Stimulated activated CD4-positive, alpha-beta T cell treated with anti-CD3 and anti-CD28 coated beads, Interleukin-1b, Interleukin-23, amount 100 ng/mL, for 4 hours (primary cell): ENCODE data around the gene BEST3.

Experiments used
- DNase-seq, 2 donors: peaks; one replicate each; pipeline ENCODE4 v3.0.0-alpha.2; 2020; ENCODE audit warnings: low read depth in 2 of 2

The BEST3 gene

DNA sequence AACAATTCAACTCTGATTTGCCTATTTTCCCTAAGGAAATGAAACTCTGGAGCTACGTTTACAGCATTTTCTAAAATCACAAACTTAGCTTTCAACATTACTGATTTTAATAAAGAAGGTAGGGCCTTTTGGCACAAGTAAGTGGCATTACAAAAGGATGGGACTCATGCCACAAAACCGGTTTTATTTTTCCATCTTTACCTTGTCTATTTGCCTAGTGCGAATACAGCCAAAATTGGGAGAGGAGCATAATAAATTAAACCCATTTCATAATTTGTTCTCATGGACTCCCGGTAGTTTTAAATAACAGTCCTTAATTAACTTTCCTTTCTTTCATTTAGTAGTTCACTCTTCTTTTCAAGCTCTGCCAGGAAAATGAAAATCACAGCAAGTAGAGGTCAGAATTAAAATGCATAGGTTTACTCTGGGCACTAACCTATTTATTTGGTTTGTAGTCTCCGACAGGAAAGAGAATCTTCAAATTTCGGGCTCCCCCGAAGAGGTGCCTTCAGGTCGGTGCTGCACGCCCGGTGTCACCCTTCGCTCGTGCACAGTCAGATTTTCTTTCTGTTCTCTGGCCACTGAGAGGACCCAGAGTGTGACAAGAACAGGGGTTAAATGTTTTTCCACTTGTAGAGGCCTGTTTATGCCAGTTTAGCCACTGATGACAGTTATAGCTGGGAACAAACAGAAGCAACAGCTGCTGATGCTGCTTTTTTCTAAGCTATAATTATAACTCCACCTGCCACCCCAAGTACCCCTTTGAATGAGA lies at the start of gene BEST3:
TSS of gene BEST3 (minus strand) at position 535 of the 772 bp plus-strand sequence. CDS start 1,505 bp downstream, outside the sequence.
- no peak for DNase-seq

GRCh38 chr12:69744109-69744508 lies 45.0 kb upstream of the BEST3 start:
- DNase-seq, result no peak

DNA sequence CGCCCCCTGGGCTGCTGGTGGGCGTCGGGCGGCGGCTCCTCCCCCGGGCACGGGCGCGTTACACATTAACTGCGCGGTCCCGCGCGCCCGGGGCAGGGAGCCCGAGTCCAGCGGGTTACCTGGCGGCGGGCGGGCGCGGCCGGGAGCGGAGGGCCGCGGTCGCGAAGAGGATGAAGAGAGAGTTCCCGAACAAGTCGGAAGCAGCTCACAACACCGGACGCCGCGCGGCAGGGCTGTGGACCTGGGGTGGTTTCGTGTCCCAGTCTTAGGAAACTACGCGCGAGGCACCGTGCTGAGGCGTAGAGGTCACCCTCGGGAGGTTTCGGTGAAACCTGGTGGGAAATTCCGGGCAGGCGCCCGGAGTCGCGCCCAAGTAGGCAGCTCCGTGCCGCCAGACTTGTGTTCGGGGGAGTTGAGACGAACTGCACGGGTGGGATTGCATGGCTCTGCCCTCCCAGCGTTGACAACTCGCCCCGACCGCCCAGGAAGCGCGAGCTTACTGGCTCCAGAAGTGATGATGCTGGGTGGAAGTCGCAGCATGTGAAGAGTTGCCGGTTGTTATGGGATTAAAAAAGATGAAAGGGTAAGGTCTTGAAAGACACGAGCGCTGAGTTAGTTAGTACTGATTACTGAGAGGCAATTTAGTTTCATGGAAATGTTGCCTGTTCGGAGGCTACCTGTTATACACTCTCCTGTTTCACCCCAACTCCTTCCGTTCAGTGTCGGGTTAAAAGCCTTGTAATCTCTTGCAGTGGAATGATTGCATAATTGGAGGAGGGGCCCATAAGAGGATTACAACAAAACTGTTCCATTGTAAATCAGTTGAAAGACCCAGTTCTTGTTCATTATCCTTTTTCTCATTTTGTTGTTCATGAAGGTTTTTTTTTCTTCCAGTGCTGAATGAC lies 40.4 kb upstream of the BEST3 start:
- peak; percentile 27 to 32 for DNase-seq

GRCh38 chr12:69738351-69739286 lies 39.5 kb upstream of the BEST3 start, which contains the start of gene RAB3IP:
RAB3IP (plus strand) TSS chr12:69738860; CDS start chr12:69755409, 16,549 bp downstream.
- peak; percentile 93 to 97 for DNase-seq

GRCh38 chr12:69733638-69734037 lies 34.5 kb upstream of the BEST3 start:
- no peak for DNase-seq

GRCh38 chr12:69732088-69732487 lies 33.0 kb upstream of the BEST3 start:
- DNase-seq, result no peak

DNA sequence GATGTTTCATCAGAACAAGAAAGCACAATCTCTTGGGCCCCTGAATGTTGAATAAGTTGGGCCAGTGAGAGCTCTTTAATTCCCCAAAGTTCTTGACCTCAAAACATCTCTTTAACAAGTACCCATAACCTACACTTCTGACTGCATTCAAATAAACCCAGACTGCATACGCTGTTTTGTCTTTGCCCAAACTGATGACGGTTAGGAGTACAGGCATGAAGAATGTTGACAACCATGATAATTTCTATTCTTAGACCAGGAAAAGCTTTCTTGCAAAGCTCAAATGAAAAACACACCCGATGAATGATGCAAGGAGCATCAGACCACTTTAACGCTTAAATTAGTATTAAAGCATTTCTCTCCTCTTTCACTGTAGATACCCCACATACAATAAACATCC lies 27.8 kb upstream of the BEST3 start:
- DNase-seq, result no peak

- DNase-seq, result no peak
Measured at GRCh38 chr12:69720750-69721149, 21.6 kb upstream of the BEST3 start.

- no peak for DNase-seq
Measured at GRCh38 chr12:69719336-69720316, 20.5 kb upstream of the BEST3 start.

DNA sequence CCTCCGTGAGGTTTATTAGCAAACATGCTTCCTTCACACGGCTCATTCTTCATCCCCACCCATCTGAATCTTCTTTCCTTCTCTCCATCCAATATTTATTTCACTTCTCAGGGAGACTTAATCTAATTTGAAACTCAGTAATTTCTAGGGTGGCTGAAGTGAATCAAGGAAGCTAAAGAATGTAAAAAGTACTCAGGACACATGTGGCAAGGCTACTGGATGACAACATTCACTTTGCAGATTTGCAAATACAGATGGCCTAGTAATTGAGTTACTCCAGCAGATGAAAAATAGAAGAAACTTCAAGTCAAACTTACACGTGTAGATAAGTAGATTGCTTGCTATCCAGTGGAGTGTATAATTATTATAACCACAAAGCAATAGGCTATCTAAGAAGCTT lies 15.4 kb upstream of the BEST3 start:
- no peak for DNase-seq

DNA sequence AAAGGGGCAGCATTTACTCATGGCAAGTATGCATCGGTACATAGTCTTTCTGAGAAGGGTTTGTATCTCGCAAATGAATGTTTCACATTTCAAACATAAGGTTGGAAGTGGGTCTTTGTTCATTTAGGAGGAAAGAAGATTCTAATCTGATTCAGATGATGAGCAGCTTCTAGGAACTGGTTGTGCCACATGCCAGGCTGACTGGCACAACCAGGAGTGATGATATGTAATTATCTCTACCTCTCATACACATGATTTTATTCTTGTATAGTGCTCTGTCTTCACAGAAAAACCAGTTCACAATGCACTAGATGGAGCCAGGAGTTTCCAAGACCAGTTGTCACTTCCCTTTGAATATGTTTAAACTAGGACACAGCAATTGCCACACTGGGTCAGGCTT lies 13.7 kb upstream of the BEST3 start:
- no peak for DNase-seq

DNA sequence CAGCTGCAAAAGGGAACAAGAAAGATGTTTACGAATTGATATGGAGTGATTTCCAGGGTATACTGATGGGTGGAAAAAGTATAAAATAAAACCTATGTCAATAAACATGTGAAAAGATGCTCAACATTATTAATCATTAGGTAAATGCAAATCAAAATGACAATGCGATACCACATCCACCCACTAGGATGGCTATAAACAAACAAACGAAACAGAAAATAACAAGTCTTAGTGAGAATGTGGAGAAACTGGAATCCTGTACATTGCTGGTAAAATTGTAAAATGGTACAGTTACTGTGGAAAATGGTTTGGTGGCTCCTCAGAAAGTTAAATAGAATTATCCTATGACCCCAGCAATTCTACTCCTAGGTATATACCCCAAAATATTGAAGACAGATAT lies 9.5 kb upstream of the BEST3 start:
- no peak for DNase-seq

DNA sequence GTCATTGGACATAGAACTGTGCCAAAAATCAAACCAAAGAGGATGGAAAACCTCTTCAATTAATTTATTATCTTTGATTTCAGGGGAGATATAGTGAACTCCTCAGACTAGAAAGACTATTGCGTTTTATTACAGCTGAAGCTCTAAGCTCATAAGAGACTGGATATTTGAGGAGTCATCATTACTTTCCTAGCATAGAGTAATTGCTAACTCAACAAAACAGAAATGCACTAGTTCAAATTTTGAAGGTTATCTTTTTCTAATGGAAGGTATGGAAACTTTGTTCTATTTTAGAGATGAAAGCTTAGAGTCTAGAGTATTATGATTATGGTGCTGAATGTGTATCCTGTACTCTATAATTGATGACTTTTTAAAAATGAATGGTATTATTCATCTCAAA lies 5.3 kb upstream of the BEST3 start:
- no peak for DNase-seq

GRCh38 chr12:69703146-69703642 lies 4.1 kb upstream of the BEST3 start:
- no peak for DNase-seq

- no peak for DNase-seq
Measured at GRCh38 chr12:69701826-69702225, 2.7 kb upstream of the BEST3 start.

- DNase-seq, result no peak
Measured at GRCh38 chr12:69698054-69698453, 1.0 kb downstream of the BEST3 start.

GRCh38 chr12:69694123-69694522 lies 5.0 kb downstream of the BEST3 start:
- no peak for DNase-seq

DNA sequence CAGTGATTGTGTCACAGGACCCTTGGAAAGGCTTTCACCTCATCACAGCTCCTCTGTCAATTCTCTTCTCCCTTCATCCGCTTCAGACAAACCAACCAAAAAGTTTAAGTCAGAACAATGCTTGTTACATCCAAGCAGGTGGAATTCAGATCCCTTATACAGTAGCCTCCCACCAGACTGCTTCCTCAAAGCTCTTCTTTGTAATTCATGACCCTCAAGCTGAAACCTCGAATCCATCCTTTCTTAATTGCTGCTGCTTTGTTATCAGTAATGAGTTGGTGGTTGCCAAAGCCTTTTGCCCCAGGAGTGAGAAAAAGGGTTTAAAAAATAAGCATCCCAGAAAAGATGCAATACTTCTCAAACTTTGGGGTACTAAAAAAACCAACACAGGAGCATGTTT lies 9.5 kb downstream of the BEST3 start:
- DNase-seq, result no peak

- DNase-seq, result peak; percentile 5 to 9
Measured at GRCh38 chr12:69688471-69689427, 10.4 kb downstream of the BEST3 start.
